IPS-NIHi7 (cell line): Measurements from ENCODE around the gene SLC16A4.
"Not testable (repeated sequence)": the region's sequence is repeated elsewhere in the genome, so short reads cannot be mapped to it uniquely, and the experiment has no call there.

Source experiments
- DNase-seq: peaks from one replicate; pipeline ENCODE4 v3.0.0; 2012; ENCODE audit warnings: mixed read lengths; ENCODE audit errors: extremely low spot score

The SLC16A4 gene

GRCh38 chr1:110408488-110408887 lies 17.7 kb upstream of the SLC16A4 start:
- DNase-seq, result no peak

DNA sequence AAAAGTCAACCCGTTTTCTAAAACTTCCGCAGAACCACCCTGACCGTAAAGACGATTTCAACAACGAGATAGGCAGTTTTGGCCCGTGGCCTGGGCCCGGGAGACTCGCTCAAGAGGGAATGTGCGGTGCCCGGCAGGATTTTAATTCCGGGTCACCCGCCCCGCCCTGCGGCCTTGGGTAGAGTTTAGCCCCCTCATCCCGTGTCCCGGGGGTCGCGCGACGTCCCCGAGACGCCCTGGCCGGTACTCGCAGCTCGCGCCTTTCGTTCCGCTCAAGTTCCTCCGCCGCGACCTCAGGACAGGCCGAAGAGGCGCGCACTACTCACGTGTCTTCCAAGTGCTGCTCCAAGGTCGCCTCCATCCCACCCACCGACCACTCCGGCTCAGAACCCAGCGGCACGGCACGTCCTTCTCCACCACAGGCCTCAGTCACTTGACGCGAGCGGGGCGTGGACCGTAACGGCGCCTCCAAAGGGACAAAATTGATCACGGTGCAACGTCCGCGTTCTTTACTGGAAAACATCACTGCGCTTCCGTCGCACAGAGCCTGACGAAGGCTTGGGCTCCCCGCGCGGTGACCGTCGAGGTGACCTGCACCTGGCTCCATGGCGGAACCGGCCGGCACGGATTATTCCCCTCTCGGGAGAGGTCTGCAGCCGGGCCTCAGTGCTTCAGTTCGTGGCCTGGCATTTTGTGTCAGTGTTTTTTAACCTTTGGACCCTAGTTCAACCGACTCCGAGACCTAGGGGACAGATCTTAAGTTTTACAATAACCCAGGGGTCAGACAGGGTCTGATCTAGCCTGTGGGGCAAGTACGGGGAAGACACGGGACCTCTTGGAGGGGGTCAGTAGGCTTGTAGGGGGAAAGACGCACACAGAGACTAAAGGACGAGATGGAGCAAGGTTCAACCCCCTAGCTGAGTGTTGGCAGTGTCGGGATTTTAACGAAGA lies 16.7 kb upstream of the SLC16A4 start, which contains the start of gene LAMTOR5:
TSS of gene LAMTOR5 (minus strand) at position 435 of the 951 bp plus-strand sequence. CDS start at position 361, 74 bp downstream.
- peak; percentile 83 for DNase-seq

GRCh38 chr1:110406407-110406806 lies 15.6 kb upstream of the SLC16A4 start:
- not testable (repeated sequence) for DNase-seq

- no peak for DNase-seq
These were observed 13.6 kb upstream of the SLC16A4 start for GRCh38 chr1:110404401-110404800.

- no peak for DNase-seq
These were observed 13.0 kb upstream of the SLC16A4 start for GRCh38 chr1:110403805-110404204.

DNA sequence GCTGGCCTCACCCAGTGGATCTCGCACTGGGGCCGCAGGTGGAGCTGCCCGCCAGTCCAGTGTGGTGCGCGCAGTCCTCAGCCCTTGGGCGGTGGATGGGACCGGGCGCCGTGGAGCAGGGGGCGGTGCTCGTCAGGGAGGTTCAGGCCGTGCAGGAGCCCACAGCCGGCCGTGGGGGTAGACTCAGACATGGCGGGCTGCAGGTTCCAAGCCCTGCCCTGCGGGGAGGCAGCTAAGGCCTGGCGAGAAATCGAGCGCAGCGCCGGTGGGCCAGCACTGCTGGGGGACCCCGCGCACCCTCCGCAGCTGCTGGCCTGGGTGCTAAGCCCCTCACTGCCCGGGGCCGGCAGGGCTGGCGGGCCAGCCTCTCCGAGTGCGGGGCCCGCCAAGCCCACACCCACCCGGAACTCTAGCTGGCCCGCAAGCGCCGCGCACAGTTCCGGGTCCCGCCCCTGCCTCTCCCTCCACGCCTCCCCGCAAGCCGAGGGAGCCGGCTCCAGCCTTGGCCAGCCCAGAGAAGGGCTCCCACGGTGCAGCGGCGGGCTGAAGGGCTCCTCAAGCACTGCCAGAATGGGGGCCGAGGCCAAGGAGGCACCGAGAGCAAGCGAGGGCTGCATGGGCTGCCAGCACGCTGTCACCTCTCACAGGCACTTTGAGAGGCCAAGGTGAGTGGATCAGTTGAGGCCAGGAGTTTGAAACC lies 5.6 kb upstream of the SLC16A4 start:
- DNase-seq, result not testable (repeated sequence)

GRCh38 chr1:110394493-110394820 lies 3.6 kb upstream of the SLC16A4 start:
- DNase-seq, result no peak

DNA sequence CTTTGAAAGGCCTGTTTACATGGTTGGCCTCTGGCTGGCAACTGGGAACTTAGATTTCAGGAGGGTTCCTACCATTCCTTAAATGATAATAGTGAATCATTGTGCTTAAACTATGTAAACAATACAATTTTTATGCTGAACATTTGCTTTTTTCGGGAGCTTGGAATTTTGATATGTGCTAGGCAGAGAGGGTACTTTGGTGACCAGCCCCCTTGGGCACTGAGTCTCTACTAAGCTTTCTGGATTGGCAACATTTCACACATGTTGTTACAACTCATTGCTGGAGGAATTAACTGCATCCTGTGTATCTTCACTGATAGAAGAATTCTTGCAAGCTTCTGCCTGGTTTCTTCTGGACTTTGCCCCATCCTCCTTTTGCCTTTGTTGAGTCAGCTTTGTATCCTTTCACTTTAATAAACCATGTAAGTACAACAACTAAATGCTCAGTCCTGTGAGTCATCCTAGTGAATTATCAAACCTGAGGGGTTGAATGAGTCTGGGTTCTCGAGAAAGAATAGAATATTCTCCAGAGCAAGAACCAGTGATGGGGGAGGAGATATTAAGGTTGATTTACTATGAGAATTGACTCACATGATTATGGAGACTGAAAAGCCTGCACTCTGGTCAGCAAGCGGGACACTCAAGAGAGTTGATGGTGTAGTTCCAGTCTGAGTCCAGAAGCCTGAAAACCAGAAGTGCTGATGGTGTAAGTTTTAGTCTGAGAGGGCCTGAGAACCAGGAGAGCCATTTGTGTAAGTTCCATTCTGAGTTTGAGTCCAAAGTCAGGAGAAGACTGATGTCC lies 3.1 kb upstream of the SLC16A4 start:
- DNase-seq, result no peak

- DNase-seq, result no peak
These were observed 2.5 kb upstream of the SLC16A4 start for GRCh38 chr1:110393286-110393685.

- DNase-seq, result peak; percentile 31
These were observed 730 bp downstream of the SLC16A4 start for GRCh38 chr1:110390096-110390495.

DNA sequence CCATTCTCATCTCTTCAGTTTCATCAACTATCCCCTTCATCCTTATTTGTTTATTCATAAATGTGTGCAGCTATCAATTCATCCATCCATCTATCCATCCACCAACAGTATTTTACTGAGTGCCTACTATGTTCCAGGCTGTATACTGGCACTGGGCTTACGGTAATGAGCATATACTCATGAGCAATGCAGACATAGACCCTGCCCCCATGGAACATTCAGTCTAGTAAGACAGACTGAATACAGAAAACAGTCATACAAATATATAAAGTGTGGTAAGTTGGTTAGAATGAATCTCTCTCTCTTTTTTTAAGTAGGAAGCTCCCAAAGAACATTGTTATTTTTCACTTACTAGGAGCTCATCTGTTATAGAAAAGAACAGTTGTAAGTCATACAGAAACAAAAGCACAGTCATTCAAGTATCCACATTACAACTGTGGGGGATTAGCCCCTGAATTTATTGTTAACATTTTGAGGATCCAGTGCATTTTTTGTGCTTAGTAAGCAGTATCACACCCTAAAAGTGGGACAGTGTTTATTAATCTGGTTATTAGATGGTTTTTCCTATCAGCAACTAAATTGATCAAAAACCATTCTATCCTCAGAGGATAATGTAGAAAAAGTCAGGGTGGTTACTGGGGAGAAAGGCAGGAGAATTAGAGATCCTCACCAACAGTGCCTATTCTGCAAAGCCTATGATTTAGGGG lies 3.6 kb downstream of the SLC16A4 start:
- no peak for DNase-seq

DNA sequence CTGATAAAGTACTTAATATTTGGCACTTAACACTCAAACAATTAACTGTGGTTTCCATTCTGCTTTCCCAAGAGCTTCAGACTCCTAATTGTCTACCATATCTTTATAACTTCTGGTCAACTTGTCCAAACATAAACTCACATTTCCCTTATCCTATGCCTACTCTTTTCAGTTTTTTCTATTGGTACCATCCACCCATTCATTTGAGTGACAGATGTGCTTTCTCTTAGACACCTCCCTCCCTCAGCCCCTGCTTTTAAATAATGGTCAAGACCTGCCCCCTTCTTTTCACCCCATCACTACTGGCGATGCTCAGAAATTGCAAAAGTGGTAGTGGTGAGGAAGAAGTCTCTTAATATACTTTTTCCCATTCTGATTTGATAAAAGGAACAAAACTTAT lies 5.5 kb downstream of the SLC16A4 start:
- no peak for DNase-seq

GRCh38 chr1:110384581-110385321 lies 6.1 kb downstream of the SLC16A4 start:
- no peak for DNase-seq

- DNase-seq, result no peak
These were observed 7.4 kb downstream of the SLC16A4 start for GRCh38 chr1:110383251-110383990.

DNA sequence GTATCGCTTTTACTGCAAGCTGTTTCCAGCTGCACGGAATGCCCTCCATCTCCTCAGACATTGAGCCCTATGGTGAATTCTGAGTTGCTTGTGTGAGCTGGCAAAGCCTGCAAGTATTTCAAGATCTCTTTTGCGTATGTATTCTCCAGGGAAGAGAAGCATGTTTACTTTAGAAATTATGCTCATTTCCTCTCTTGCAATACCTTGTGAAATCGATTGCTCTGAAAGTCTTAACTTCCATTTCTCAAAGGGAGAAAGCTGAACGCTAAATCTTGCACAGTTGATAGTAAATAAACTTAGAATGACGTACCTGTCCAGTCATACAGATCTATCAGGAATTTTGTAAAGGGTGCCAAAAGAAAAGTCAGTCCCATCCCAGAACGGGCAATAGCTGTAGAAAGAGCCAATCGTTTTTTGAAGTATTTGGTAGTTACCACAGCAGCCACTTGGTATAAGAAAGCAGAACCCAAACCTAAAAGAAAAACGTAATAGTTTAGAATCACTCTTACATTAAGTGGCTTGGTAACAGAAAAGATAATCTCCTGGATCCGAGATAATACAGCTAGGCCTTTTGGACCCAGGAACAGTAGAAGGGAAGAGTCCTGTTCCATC lies 10.0 kb downstream of the SLC16A4 start:
- DNase-seq, result no peak

DNA sequence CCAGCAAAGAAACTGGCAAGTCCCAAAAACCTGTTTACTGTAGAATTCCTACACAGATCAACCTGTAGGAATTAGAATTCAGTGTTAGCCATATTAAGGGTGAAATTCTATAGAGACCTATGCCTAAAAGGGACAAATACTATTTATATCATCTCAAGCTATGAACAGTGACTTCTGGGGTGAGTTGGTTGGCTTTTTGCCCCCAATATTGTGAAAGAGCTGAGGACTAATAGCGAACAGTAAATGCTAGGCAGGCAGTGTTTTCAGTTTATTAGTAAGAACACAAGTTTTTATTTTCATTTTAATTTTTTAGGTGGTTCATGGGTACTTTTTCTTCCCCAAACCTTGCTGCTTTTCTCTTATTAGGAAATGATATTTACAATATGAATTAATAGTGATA lies 15.3 kb downstream of the SLC16A4 start:
- DNase-seq, result no peak

- no peak for DNase-seq
These were observed 20.0 kb downstream of the SLC16A4 start for GRCh38 chr1:110370827-110371226.

DNA sequence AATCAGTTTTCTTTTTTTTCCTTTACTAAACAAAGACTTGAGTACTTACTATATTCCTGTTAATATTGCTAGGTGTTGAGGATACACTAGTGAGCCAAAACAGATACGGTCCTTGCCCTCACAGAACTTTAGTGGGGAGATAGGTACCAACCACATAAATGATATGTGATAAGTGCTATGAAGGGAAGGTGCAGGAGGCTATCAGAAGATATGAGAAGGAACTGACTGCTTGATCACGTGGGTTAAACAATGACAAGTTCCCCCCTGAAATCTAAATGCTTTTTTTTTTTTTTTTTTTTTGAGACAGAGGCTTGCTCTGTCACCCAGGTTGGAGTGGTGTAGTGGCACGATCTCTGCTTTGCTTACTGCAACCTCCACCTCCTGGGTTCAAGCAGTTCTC lies 26.6 kb downstream of the SLC16A4 start:
- no peak for DNase-seq

- DNase-seq, result no peak
These were observed 29.0 kb downstream of the SLC16A4 start for GRCh38 chr1:110361856-110362255.

DNA sequence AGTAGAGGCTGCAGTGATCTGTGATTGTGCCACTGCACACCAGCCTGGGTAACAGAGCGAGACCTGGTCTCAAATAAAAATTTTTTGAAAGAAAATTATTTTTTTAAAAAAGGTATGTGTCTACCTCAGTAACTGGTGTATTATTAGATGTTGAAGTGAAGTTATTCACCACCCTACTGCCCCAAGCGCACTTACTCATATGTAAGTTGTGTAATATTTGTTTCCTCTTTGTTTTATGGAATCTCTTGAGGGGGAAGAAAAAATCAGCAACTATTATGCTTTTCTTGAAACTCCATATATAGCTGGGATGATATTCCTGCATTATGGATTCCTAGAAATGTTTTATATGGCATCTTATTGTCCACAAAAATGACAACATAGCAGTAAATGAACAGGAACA lies 30.4 kb downstream of the SLC16A4 start:
- no peak for DNase-seq
